Pancreas (tissue), 10 donors: ENCODE measurements around the gene USP33. TPM values are rescaled to one million over a fixed set of nuclear protein-coding genes. Genes with fewer than 3 reads are reported as not detected.
"Not testable (repeated sequence)": the region's sequence is repeated elsewhere in the genome, so short reads cannot be mapped to it uniquely, and the experiment has no call there.

ENCODE experiments used
- ATAC-seq, 4 donors: fragments of 200-7000 bp; cut with Tn5 transposase; one replicate each; pipeline versions ENCODE4 v1.8.0 to v1.9.1; 2020; ENCODE audit warnings: mild to moderate bottlenecking in 4 of 4, moderate library complexity in 4 of 4
- DNase-seq, 6 donors: peaks; one replicate each; pipeline ENCODE4 v3.0.0-alpha.2; 2020
- FAIRE-seq: peaks from 2 replicates; lab custom pipeline; 2012; peaks lifted over from hg19 to GRCh38; lab: Jason Lieb, UNC
- H3K27ac ChIP-seq, 4 donors: fragments of 200-600 bp; sonication (generic); 1 replicate in 3 of 4; 2 replicates in 1 of 4; pipeline versions ENCODE4 v1.5.0 to v1.8.0; 2020
- H3K27me3 ChIP-seq, 4 donors: fragments of 200-600 bp; one replicate each; pipeline ENCODE4 v1.8.0; 2021
- H3K36me3 ChIP-seq, 3 donors: fragments of 200-600 bp; sonication (generic) in 1 of 3; one replicate each; pipeline versions ENCODE4 v1.5.0 to v1.8.0; 2020 to 2021
- H3K4me1 ChIP-seq, 3 donors: fragments of 200-600 bp; one replicate each; pipeline ENCODE4 v1.8.0; 2021
- H3K4me3 ChIP-seq, 4 donors: fragments of 200-600 bp; sonication (generic) in 2 of 4; one replicate each; pipeline versions ENCODE4 v1.5.0 to v1.8.0; 2020 to 2021
- H3K9me3 ChIP-seq, 4 donors: fragments of 200-600 bp; one replicate each; pipeline ENCODE4 v1.8.0; 2021
- CTCF ChIP-seq, 4 donors: fragments of 200-600 bp; sonication (generic) in 3 of 4; IDR thresholded peaks; one replicate each; pipeline versions ENCODE4 v1.5.0 to v1.8.0; 2021; ENCODE audit warnings: antibody characterized with exemption in 4 of 4
- WGBS, 2 donors: extraction: QIAGEN DNeasy Blood & Tissue Kit; methylation state at CpG; one replicate each; pipeline ENCODE4 v1.1.7; 2013; 5-methylcytosine and 5-hydroxymethylcytosine counted together
- intact Hi-C, 3 donors: fragments of 100-400 bp; cut with DNase I; formaldehyde crosslinking; loops; one replicate each; pipeline versions ENCODE4 v1.11.1 to v1.14.2; 2022
- polyA plus RNA-seq, 2 donors: library from polyadenylated mRNA; stranded (reverse); fragments of 200-250 nt; gene quantifications; one replicate each; pipeline ENCODE4 v1.2.3, GENCODE V29; 2013
- total RNA-seq, 6 donors: library from RNA; stranded (reverse); fragmentation: NEBNext Ultra II Directional in 4 of 6; extraction: Animal tissue kit (Norgen Biotek cat#: 25700) in 4 of 6; gene quantifications; one replicate each; pipeline versions ENCODE4 v1.2.1 to v1.2.4, GENCODE V29; 2021 to 2023
- donor health status: healthy with polysubstance abuse.
- donor health status: DM: no; HTN: no; CAD: no; lungs with moderate emphysema.
- donor health status: DM: no; HTN: no; CAD: no.
- donor health status: control.
- donor health status: control.
- donor health status: Bipolar disorder and iron deficiency.
- donor health status: DM: yes; HTN: yes; CAD: no.
- donor health status: DM: no; HTN: no; CAD: no.
- donor health status: DM: no; HTN: no; CAD: no.
- donor health status: DM: yes; HTN: yes; CAD: no.

The USP33 gene
- total and polyA plus RNA-seq, 8 donors = 13.7 to 35.5 (median 22.0) TPM

GRCh38 chr1:77796695-77797405 is 37.2 kb upstream of the USP33 start:
- no peak for DNase-seq
- WGBS, 2 donors = 77 to 86% methylated on average over 5 of the region's 5 CpGs
- no peak for FAIRE-seq
- Histone ChIP-seq H3K27ac (no peak overlapping the region), H3K36me3 (no peaks in the 10 kb centered on the region), H3K4me3 (no peak overlapping the region), H3K9me3 (peaks cover 0 to 3% (median 0%) of the 10 kb centered on the region in 4 donors), H3K4me1 (no peaks in the 10 kb centered on the region), H3K27me3 (no peaks in the 10 kb centered on the region)
- ATAC-seq = peak in 1 of 4 donors; percentile 43
- intact Hi-C loops = no loop called here
- TF ChIP-seq CTCF (IDR thresholded peaks at IDR 0.05) = no peak

DNA sequence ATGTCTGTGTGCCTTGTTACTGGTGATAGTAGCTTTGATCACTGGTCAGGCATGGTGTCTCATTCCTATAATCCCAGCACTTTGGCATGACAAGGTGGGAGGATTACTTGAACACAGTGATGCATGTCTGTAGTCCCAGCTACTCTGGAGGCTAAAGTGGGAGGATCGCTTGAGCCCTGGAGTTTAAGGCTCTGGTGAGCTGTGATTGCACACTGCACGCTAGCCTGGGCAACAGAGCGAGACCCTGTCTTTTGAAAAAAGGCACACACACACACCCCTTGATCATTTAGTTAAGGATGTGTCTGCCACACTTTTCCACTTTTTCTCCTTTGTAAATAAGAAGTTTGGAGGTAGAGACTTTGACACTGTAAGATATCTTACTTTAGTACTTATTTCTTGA is 34.9 kb upstream of the USP33 start:
- FAIRE-seq = no peak
- no peak for DNase-seq
- TF ChIP-seq CTCF (IDR thresholded peaks at IDR 0.05) = no peak
- intact Hi-C loops = no loop called here
- Histone ChIP-seq H3K27me3 (no peaks in the 10 kb centered on the region), H3K4me1 (no peaks in the 10 kb centered on the region), H3K27ac (no peak overlapping the region), H3K36me3 (no peaks in the 10 kb centered on the region), H3K4me3 (no peak overlapping the region), H3K9me3 (no peaks in the 10 kb centered on the region)
- no peak for ATAC-seq
- WGBS, 2 donors = 93 to 97% methylated on average over 3 of the region's 3 CpGs

GRCh38 chr1:77786093-77786741 is 26.6 kb upstream of the USP33 start:
- H3K4me3 ChIP-seq, FAIRE-seq, H3K9me3 ChIP-seq, H3K27ac ChIP-seq, H3K27me3 ChIP-seq, intact Hi-C loops, ATAC-seq, DNase-seq, H3K4me1 ChIP-seq: not testable (repeated sequence)
- peaks cover 0 to 11% (median 0%) of the 10 kb centered on the region in 3 donors for H3K36me3 ChIP-seq
- WGBS, 2 donors = 78 to 100% methylated on average over 2 of the region's 2 CpGs

DNA sequence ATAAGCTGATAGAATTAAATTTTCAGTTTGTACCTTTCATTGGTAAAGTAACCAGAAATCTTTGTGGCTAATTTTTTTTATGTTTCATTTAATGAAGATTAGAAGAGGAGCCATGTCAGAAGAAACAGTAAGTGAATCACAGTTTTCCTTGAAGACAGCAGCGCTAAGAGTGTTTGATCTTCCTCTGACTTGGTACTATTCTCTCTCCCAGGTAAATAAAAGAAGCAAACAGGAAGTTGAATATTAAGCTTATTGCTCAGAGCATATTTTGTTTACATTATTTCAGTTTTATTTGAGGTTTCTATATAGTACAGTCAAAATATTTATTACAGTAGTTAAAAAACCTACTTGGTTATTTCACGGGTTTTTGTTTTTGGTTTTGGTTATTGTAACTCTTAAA is 23.5 kb upstream of the USP33 start:
- 59 to 63% methylated on average over 2 of the region's 2 CpGs for WGBS, 2 donors
- peaks cover 0 to 3% (median 0%) of the 10 kb centered on the region in 3 donors for H3K36me3 ChIP-seq
- no peak overlapping the region for H3K27ac ChIP-seq
- no peak overlapping the region for H3K4me3 ChIP-seq
- H3K4me1 ChIP-seq = peaks cover 0 to 11% (median 10%) of the 10 kb centered on the region in 3 donors
- H3K27me3 ChIP-seq = no peaks in the 10 kb centered on the region
- ATAC-seq (no peak), DNase-seq (no peak), FAIRE-seq (no peak)
- no peak for TF ChIP-seq CTCF (IDR thresholded peaks at IDR 0.05)
- intact Hi-C loops = no loop called here
- H3K9me3 ChIP-seq = no peaks in the 10 kb centered on the region

DNA sequence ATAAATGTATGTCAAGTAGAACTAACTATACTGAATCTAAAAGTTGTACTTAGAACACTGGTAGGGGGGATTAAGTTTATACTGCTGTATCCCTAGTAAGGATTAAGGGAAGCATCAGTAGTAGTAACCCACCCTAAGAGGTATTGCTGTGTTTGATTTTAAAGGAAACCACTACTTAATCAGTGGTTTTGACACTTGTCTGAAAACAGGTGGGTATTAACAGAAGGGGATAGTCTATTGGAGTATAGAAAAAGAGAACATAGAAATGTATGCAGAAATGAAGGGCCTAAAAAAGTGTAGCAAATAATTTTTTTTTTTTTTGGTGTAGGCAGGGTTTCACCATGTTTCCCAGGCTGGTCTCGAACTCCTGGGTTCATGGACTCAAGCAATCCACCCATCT is 22.0 kb upstream of the USP33 start:
- TF ChIP-seq CTCF (IDR thresholded peaks at IDR 0.05) = no peak
- intact Hi-C loops = no loop called here
- ATAC-seq (no peak), DNase-seq (no peak), FAIRE-seq (no peak)
- Histone ChIP-seq H3K9me3 (no peaks in the 10 kb centered on the region), H3K36me3 (no peaks in the 10 kb centered on the region), H3K27ac (no peak overlapping the region), H3K27me3 (no peaks in the 10 kb centered on the region), H3K4me3 (no peak overlapping the region), H3K4me1 (peaks cover 0 to 11% (median 10%) of the 10 kb centered on the region in 3 donors)
- WGBS, 2 donors = 89 to 92% methylated on average over 1 of the region's 1 CpG
